ENCODE results near the gene SLC5A5. TPM values are rescaled to one million over a fixed set of nuclear protein-coding genes. Genes with fewer than 3 reads are reported as not detected.

SLC5A5 gene
- polyA plus RNA-seq, 1 of the 3 experiments (the other 2 are of a cell fraction) = 0.02 TPM

DNA sequence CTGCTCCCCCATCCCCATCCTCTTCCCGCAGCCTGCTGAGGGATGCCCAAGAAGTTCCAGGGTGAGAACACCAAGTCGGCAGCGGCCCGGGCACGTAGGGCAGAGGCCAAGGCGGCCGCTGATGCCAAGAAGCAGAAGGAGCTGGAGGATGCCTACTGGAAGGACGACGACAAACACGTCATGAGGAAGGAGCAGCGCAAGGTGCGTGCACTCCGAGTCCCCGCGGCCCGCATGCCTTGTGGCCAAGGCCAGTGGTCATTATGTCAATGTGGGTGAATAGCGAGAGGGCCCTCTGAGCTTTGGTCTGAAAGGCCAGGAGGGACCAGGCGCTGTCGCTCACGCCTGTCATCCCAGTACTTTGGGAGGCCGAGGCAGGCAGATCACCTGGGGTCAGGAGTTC is 64.6 kb downstream of the SLC5A5 start:
- CTCF ChIA-PET = interaction anchor here (7.2 to 21.7 kb wide), 3 partner anchors 10 to 75 kb away, joined by 69 to 464 read pairs (median 139); partner anchors contain the start of gene RPL18A

GRCh38 chr19:17937371-17937900 is 65.7 kb downstream of the SLC5A5 start:
- no peak for DNase-seq
- H3K4me2 ChIP-seq = no peak overlapping the region
- ChIA-PET POLR2A (interaction anchor here (1.2 to 1.3 kb wide), 2 partner anchors 60 to 64 kb away, joined by 3 to 6 read pairs; no protein-coding TSS in a partner anchor), CTCF (interaction anchor here (0.6 to 21.7 kb wide), 31 partner anchors 8 to 253 kb away, joined by 3 to 464 read pairs (median 5); partner anchors contain the start of genes ARRDC2, KCNN1, RPL18A and SLC5A5)
- no peak overlapping the region for H3K9ac ChIP-seq
- H3K9me2 ChIP-seq = no peaks in the 10 kb centered on the region
- 90% methylated on average over 8 of the region's 9 CpGs for WGBS (ENCODE audit: low lambda C conversion rate)
- H3F3A ChIP-seq (replicated peaks; ENCODE audit: insufficient read depth) = no peaks in the 10 kb centered on the region
- no peak for TF ChIP-seq MEF2A (IDR thresholded peaks at IDR 0.05; ENCODE audit: borderline replicate concordance, low read depth)
- TF ChIP-seq RCOR1 (IDR thresholded peaks at IDR 0.05; ENCODE audit: low read length) = no peak
- TF ChIP-seq, protein P1, sequence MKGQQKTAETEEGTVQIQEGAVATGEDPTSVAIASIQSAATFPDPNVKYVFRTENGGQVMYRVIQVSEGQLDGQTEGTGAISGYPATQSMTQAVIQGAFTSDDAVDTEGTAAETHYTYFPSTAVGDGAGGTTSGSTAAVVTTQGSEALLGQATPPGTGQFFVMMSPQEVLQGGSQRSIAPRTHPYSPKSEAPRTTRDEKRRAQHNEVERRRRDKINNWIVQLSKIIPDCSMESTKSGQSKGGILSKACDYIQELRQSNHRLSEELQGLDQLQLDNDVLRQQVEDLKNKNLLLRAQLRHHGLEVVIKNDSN (IDR thresholded peaks at IDR 0.05; ENCODE audit: borderline replicate concordance, low read depth) = no peak
- no peak for TF ChIP-seq RFX5 (IDR thresholded peaks at IDR 0.05; ENCODE audit: low read length)
- TF ChIP-seq RXRA (IDR thresholded peaks at IDR 0.05; ENCODE audit: borderline replicate concordance, low read depth) = no peak
- no peak for TF ChIP-seq FOSL2 (IDR thresholded peaks at IDR 0.05; ENCODE audit: borderline replicate concordance, low read depth)
- TF ChIP-seq SIN3A (IDR thresholded peaks at IDR 0.05; ENCODE audit: borderline replicate concordance, low read depth, low read length) = no peak
- TF ChIP-seq CHD2 (IDR thresholded peaks at IDR 0.05; ENCODE audit: low read length, partially characterized antibody) = no peak
- no peak for TF ChIP-seq SMC3 (IDR thresholded peaks at IDR 0.05; ENCODE audit: low read depth, low read length)
- TF ChIP-seq, protein P2, sequence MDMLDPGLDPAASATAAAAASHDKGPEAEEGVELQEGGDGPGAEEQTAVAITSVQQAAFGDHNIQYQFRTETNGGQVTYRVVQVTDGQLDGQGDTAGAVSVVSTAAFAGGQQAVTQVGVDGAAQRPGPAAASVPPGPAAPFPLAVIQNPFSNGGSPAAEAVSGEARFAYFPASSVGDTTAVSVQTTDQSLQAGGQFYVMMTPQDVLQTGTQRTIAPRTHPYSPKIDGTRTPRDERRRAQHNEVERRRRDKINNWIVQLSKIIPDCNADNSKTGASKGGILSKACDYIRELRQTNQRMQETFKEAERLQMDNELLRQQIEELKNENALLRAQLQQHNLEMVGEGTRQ (IDR thresholded peaks at IDR 0.05; ENCODE audit: borderline replicate concordance, low read depth, low read length) = no peak
- no peak for TF ChIP-seq ZBTB33 (IDR thresholded peaks at IDR 0.05; ENCODE audit: borderline replicate concordance, low read depth)
- no peak for TF ChIP-seq GATA2 (CRISPR knock-in tag; IDR thresholded peaks at IDR 0.05)
- TF ChIP-seq FOXM1 (IDR thresholded peaks at IDR 0.05; ENCODE audit: low read depth) = no peak
- no peak for TF ChIP-seq JUND (IDR thresholded peaks at IDR 0.05)
- no peak for TF ChIP-seq EZH2phosphoT487 (IDR thresholded peaks at IDR 0.05; ENCODE audit: borderline replicate concordance, low read depth)
- TF ChIP-seq NRF1 (IDR thresholded peaks at IDR 0.05; ENCODE audit: low read depth, low read length) = no peak
- no peak for TF ChIP-seq MAX (IDR thresholded peaks at IDR 0.05; ENCODE audit: low read depth)
- peaks cover 0 to 7% of the 10 kb centered on the region in 2 experiments; a peak in 1 of 4 replicates for H3K4me1 ChIP-seq (ENCODE audit: control insufficient read depth in 1 of 2, insufficient read depth in 2 of 2, low read depth in 1 of 2, low read length in 1 of 2)
- no peak overlapping the region for H3K27ac ChIP-seq (ENCODE audit: low read depth in 2 of 2, low read length in 1 of 2)
- no peaks in the 10 kb centered on the region for H3K36me3 ChIP-seq (replicated peaks in 1 of 2; ENCODE audit: control insufficient read depth in 1 of 2, insufficient read depth in 2 of 2, low read length in 1 of 2)
- H4K20me1 ChIP-seq (ENCODE audit: insufficient read depth) = peaks cover 6% of the 10 kb centered on the region; the same call in 1 of the 2 replicates
- H2AFZ ChIP-seq (ENCODE audit: low read depth) = no peak overlapping the region
- peaks cover 22% of the 10 kb centered on the region for H3K79me2 ChIP-seq (ENCODE audit: insufficient read depth)
- H3K9me3 ChIP-seq = no peaks in the 10 kb centered on the region
- no peaks in the 10 kb centered on the region for H3K27me3 ChIP-seq (ENCODE audit: insufficient read depth)
- H3K4me3 ChIP-seq (ENCODE audit: low read depth in 2 of 2, low read length in 1 of 2) = no peak overlapping the region

More for the DNA sequence above, 64.6 kb downstream of the SLC5A5 start:
- no peaks in the 10 kb centered on the region for H3K27me3 ChIP-seq (ENCODE audit: insufficient read depth)
- peaks cover 6% of the 10 kb centered on the region; the same call in 1 of the 2 replicates for H4K20me1 ChIP-seq (ENCODE audit: insufficient read depth)
- no peak for TF ChIP-seq MAX (IDR thresholded peaks at IDR 0.05; ENCODE audit: low read depth)
- no peaks in the 10 kb centered on the region for H3K9me2 ChIP-seq
- POLR2A ChIA-PET = interaction anchor here (0.6 kb wide), 1 partner anchor 77 kb away, joined by 3 read pairs; the partner anchor contains the start of gene RPL18A
- no peaks in the 10 kb centered on the region for H3K36me3 ChIP-seq (replicated peaks in 1 of 2; ENCODE audit: control insufficient read depth in 1 of 2, insufficient read depth in 2 of 2, low read length in 1 of 2)
- no peak overlapping the region for H3K4me2 ChIP-seq
- no peak overlapping the region for H3K4me3 ChIP-seq (ENCODE audit: low read depth in 2 of 2, low read length in 1 of 2)
- peaks cover 0 to 10% of the 10 kb centered on the region in 2 experiments; a peak in 1 of 4 replicates for H3K4me1 ChIP-seq (ENCODE audit: control insufficient read depth in 1 of 2, insufficient read depth in 2 of 2, low read depth in 1 of 2, low read length in 1 of 2)
- 97% methylated on average over 18 of the region's 21 CpGs for WGBS (ENCODE audit: low lambda C conversion rate)
- H3F3A ChIP-seq (replicated peaks; ENCODE audit: insufficient read depth) = no peaks in the 10 kb centered on the region
- H3K9ac ChIP-seq = no peak overlapping the region
- no peak overlapping the region for H2AFZ ChIP-seq (ENCODE audit: low read depth)
- no peak for DNase-seq
- H3K9me3 ChIP-seq = no peaks in the 10 kb centered on the region
- H3K79me2 ChIP-seq (ENCODE audit: insufficient read depth) = peaks cover 22% of the 10 kb centered on the region
- no peak overlapping the region for H3K27ac ChIP-seq (ENCODE audit: low read depth in 2 of 2, low read length in 1 of 2)
